ENCODE data around the gene SPTBN1. TPM values are rescaled to one million over a fixed set of nuclear protein-coding genes. Genes with fewer than 3 reads are reported as not detected.

The SPTBN1 gene
- total RNA-seq, 4 donors from 2014 or later = 171 to 293 (median 247) TPM

GRCh38 chr2:54613794-54614257 is 157.7 kb downstream of the SPTBN1 start:
- H3K36me3 ChIP-seq = peaks cover 0 to 46% (median 4%) of the 10 kb centered on the region in 3 donors
- H3K27me3 ChIP-seq = no peaks in the 10 kb centered on the region
- peaks cover 0 to 10% (median 2%) of the 10 kb centered on the region in 4 donors for H3K4me1 ChIP-seq
- no peak for DNase-seq
- TF ChIP-seq CTCF (IDR thresholded peaks at IDR 0.05) (no peak), POLR2A (IDR thresholded peaks at IDR 0.05) (no peak)
- H3K9me3 ChIP-seq = no peaks in the 10 kb centered on the region
- no peak overlapping the region for H3K4me3 ChIP-seq
- no peak overlapping the region for H3K27ac ChIP-seq

GRCh38 chr2:54614819-54615218 is 158.7 kb downstream of the SPTBN1 start:
- DNase-seq = no peak
- peaks cover 0 to 55% (median 4%) of the 10 kb centered on the region in 3 donors for H3K36me3 ChIP-seq
- H3K27me3 ChIP-seq = no peaks in the 10 kb centered on the region
- H3K27ac ChIP-seq = no peak overlapping the region
- no peak overlapping the region for H3K4me3 ChIP-seq
- TF ChIP-seq POLR2A (IDR thresholded peaks at IDR 0.05) = no peak
- TF ChIP-seq CTCF (IDR thresholded peaks at IDR 0.05) = no peak
- no peaks in the 10 kb centered on the region for H3K9me3 ChIP-seq
- H3K4me1 ChIP-seq = peaks cover 0 to 10% (median 0%) of the 10 kb centered on the region in 4 donors

GRCh38 chr2:54615832-54616534 is 159.9 kb downstream of the SPTBN1 start:
- Histone ChIP-seq H3K27ac (no peak overlapping the region), H3K4me3 (no peak overlapping the region), H3K9me3 (no peaks in the 10 kb centered on the region), H3K36me3 (peaks cover 0 to 57% (median 4%) of the 10 kb centered on the region in 3 donors), H3K27me3 (no peaks in the 10 kb centered on the region), H3K4me1 (peaks cover 0 to 7% (median 0%) of the 10 kb centered on the region in 4 donors)
- DNase-seq = no peak
- TF ChIP-seq CTCF (IDR thresholded peaks at IDR 0.05) (no peak), POLR2A (IDR thresholded peaks at IDR 0.05) (no peak)

- H3K36me3 ChIP-seq = peaks cover 0 to 68% (median 4%) of the 10 kb centered on the region in 3 donors
- no peaks in the 10 kb centered on the region for H3K27me3 ChIP-seq
- H3K4me3 ChIP-seq = no peak overlapping the region
- H3K27ac ChIP-seq = no peak overlapping the region
- no peaks in the 10 kb centered on the region for H3K9me3 ChIP-seq
- no peak for DNase-seq
- H3K4me1 ChIP-seq = peaks cover 0 to 7% (median 0%) of the 10 kb centered on the region in 4 donors
- TF ChIP-seq POLR2A (IDR thresholded peaks at IDR 0.05) = no peak
- TF ChIP-seq CTCF (IDR thresholded peaks at IDR 0.05) = no peak
Observed at GRCh38 chr2:54617409-54617808, 161.3 kb downstream of the SPTBN1 start.

- Histone ChIP-seq H3K27me3 (no peaks in the 10 kb centered on the region), H3K4me3 (no peak overlapping the region), H3K4me1 (peaks cover 0 to 7% (median 0%) of the 10 kb centered on the region in 4 donors), H3K9me3 (no peaks in the 10 kb centered on the region), H3K36me3 (peaks cover 0 to 74% (median 4%) of the 10 kb centered on the region in 3 donors), H3K27ac (peak overlapping the region in 1 of 4 donors; percentile 14)
- DNase-seq = no peak
- TF ChIP-seq CTCF (IDR thresholded peaks at IDR 0.05) = no peak
Observed at GRCh38 chr2:54618646-54619565, 162.8 kb downstream of the SPTBN1 start.
